ENCODE results near the gene FCSK.
"Not testable (repeated sequence)": the region's sequence is repeated elsewhere in the genome, so short reads cannot be mapped to it uniquely, and the experiment has no call there.

FCSK gene

GRCh38 chr16:70432356-70432722, 22.1 kb upstream of the FCSK start:
- no peak for DNase-seq

- no peak for DNase-seq
Measured at GRCh38 chr16:70432723-70433457, 21.5 kb upstream of the FCSK start.

GRCh38 chr16:70433458-70434103, 20.8 kb upstream of the FCSK start:
- no peak for DNase-seq

GRCh38 chr16:70434484-70435260, 19.7 kb upstream of the FCSK start:
- no peak for DNase-seq

- no peak for DNase-seq
Measured at GRCh38 chr16:70437017-70437581, 17.3 kb upstream of the FCSK start.

- DNase-seq, result no peak
Measured at GRCh38 chr16:70437582-70438557, 16.5 kb upstream of the FCSK start.

GRCh38 chr16:70438585-70438968, 15.8 kb upstream of the FCSK start:
- no peak for DNase-seq

GRCh38 chr16:70438969-70439862, 15.2 kb upstream of the FCSK start, which contains the start of gene ST3GAL2:
Gene ST3GAL2 (minus strand): TSS chr16:70439100. CDS start chr16:70398530, 40,570 bp downstream.
- peak; percentile 87 for DNase-seq

GRCh38 chr16:70440009-70440692, 14.2 kb upstream of the FCSK start:
- DNase-seq, result no peak

- no peak for DNase-seq
Measured at GRCh38 chr16:70441406-70441990, 12.9 kb upstream of the FCSK start.

- DNase-seq, result no peak
Measured at GRCh38 chr16:70442344-70442743, 12.1 kb upstream of the FCSK start.

GRCh38 chr16:70444249-70445063, 9.9 kb upstream of the FCSK start:
- DNase-seq, result no peak

- DNase-seq, result no peak
Measured at GRCh38 chr16:70448075-70448474, 6.3 kb upstream of the FCSK start.

GRCh38 chr16:70450142-70451003, 4.0 kb upstream of the FCSK start:
- DNase-seq, result not testable (repeated sequence)

GRCh38 chr16:70451004-70451340, 3.4 kb upstream of the FCSK start:
- not testable (repeated sequence) for DNase-seq

GRCh38 chr16:70453117-70453891, 1.1 kb upstream of the FCSK start:
- DNase-seq, result no peak

GRCh38 chr16:70453892-70454221, 538 bp upstream of the FCSK start:
- DNase-seq, result no peak

- DNase-seq, result no peak
Measured at GRCh38 chr16:70455910-70456309, 1.5 kb downstream of the FCSK start.
